A673 (cell line): ENCODE data around the gene SND1.

Experiments
- EZH2 ChIP-seq: fragments of 200-600 bp; sonication (generic); IDR thresholded peaks from 2 replicates; pipeline ENCODE4 v1.6.1; 2017; ENCODE audit warnings: borderline replicate concordance, low read depth, mild to moderate bottlenecking, mixed read lengths, antibody characterized with exemption, low read length; ENCODE audit not compliant: poor library complexity, severe bottlenecking
- TF ChIP-seq, protein P1 (sequence below): fragments of 300-800, 200-600 bp; sonication (generic); conservative IDR thresholded peaks from 2 replicates; pipeline ENCODE4 v1.5.1; 2017; ENCODE audit warnings: low read depth, mild to moderate bottlenecking, antibody characterized with exemption, low read length, moderate library complexity, mixed read lengths

DNA sequence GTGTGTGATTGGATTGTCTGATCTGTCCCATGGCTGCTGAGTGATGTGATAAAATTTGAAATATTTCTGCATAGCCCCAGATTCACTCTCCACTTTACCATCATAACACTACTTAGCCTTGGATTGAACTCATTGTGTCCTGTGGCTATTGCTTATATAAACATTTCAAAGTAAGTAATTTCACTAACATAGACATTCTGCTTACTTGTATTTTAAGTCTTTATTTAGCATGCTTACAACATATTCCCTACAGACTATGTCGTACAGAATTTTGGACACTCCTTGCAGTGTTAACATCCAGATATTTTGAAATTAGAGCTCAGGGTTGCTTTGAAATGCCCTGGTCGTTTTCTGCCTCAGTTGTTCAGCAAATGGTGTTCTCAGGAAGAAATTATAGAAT is 261.7 kb downstream of the SND1 start:
- TF ChIP-seq, protein P1, sequence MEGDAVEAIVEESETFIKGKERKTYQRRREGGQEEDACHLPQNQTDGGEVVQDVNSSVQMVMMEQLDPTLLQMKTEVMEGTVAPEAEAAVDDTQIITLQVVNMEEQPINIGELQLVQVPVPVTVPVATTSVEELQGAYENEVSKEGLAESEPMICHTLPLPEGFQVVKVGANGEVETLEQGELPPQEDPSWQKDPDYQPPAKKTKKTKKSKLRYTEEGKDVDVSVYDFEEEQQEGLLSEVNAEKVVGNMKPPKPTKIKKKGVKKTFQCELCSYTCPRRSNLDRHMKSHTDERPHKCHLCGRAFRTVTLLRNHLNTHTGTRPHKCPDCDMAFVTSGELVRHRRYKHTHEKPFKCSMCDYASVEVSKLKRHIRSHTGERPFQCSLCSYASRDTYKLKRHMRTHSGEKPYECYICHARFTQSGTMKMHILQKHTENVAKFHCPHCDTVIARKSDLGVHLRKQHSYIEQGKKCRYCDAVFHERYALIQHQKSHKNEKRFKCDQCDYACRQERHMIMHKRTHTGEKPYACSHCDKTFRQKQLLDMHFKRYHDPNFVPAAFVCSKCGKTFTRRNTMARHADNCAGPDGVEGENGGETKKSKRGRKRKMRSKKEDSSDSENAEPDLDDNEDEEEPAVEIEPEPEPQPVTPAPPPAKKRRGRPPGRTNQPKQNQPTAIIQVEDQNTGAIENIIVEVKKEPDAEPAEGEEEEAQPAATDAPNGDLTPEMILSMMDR = no peak
- TF ChIP-seq EZH2 = no peak
